HEK293 (cell line): Measurements from ENCODE around the gene FANK1.
"Not testable (repeated sequence)": the region's sequence is repeated elsewhere in the genome, so short reads cannot be mapped to it uniquely, and the experiment has no call there.

Source experiments
- CTCF ChIA-PET: fragments of 350-600 bp; formaldehyde crosslinking; extraction: SDS; loops from one replicate; lab custom pipeline; 2021; ENCODE audit warnings: antibody characterized with exemption; lab: Yijun Ruan, JAX
- POLR2A ChIA-PET: fragments of 300-600 bp; formaldehyde crosslinking; extraction: SDS; loops from one replicate; lab custom pipeline; 2020; ENCODE audit warnings: antibody characterized with exemption, inconsistent platforms; lab: Yijun Ruan, JAX
- H3K27ac ChIP-seq: fragments of 200-500 bp; sonication (Bioruptor generic); 2 replicates; pipeline ENCODE4 v1.5.1; 2014; ENCODE audit warnings: low read depth, low read length, control low read depth, inconsistent platforms; ENCODE audit errors: extremely low read depth
- H3K36me3 ChIP-seq, 2 experiments: fragments of 200-500 bp in 1 of 2; sonication (Bioruptor generic) in 1 of 2; 1 replicate in 1 of 2; 2 replicates in 1 of 2; pipeline ENCODE4 v1.5.1; 2014 to 2017; ENCODE audit warnings: inconsistent platforms in 2 of 2, low read length in 2 of 2; ENCODE audit not compliant: control insufficient read depth in 2 of 2, insufficient read depth in 1 of 2
- H3K4me1 ChIP-seq: fragments of 200-500 bp; sonication (Bioruptor generic); 2 replicates; pipeline ENCODE4 v1.5.1; 2014; ENCODE audit warnings: mild to moderate bottlenecking, low read length, inconsistent platforms; ENCODE audit not compliant: control insufficient read depth, insufficient read depth
- H3K4me3 ChIP-seq: 2 replicates; pipeline ENCODE4 v1.5.1; 2011; ENCODE audit warnings: low read depth, mild to moderate bottlenecking, control low read depth, low read length, moderate library complexity
- H3K9me3 ChIP-seq: fragments of 200-500 bp; sonication (Bioruptor generic); 2 replicates; pipeline ENCODE4 v1.5.1; 2014; ENCODE audit warnings: low read depth, low read length, inconsistent platforms; ENCODE audit not compliant: control insufficient read depth, insufficient read depth
- GLIS1 ChIP-seq: fragments of 450-650 bp; formaldehyde crosslinking; IDR thresholded peaks from 2 replicates; pipeline ENCODE4 v1.5.1; 2016; ENCODE audit warnings: missing biosample characterization, missing genetic modification characterization
- HOXD13 ChIP-seq: sonication (generic); formaldehyde crosslinking; IDR thresholded peaks from 2 replicates; pipeline ENCODE4 v1.8.0; 2022; ENCODE audit warnings: missing genetic modification reagents, borderline replicate concordance
- KLF1 ChIP-seq: fragments of 450-650 bp; formaldehyde crosslinking; IDR thresholded peaks from 2 replicates; pipeline ENCODE4 v1.5.1; 2016; ENCODE audit warnings: missing biosample characterization, missing genetic modification characterization
- KLF10 ChIP-seq: fragments of 450-650 bp; IDR thresholded peaks from 2 replicates; pipeline ENCODE4 v1.5.1; 2018; ENCODE audit warnings: missing biosample characterization, mild to moderate bottlenecking, missing genetic modification characterization
- ZBTB1 ChIP-seq: fragments of 450-650 bp; formaldehyde crosslinking; IDR thresholded peaks from 2 replicates; pipeline ENCODE4 v1.5.1; 2016; ENCODE audit warnings: missing biosample characterization, missing genetic modification characterization
- ZBTB8A ChIP-seq: fragments of 450-650 bp; formaldehyde crosslinking; IDR thresholded peaks from 2 replicates; pipeline ENCODE4 v1.5.1; 2016; ENCODE audit warnings: missing biosample characterization, missing genetic modification characterization
- ZNF157 ChIP-seq: fragments of 450-650 bp; formaldehyde crosslinking; IDR thresholded peaks from 2 replicates; pipeline ENCODE4 v1.5.1; 2016; ENCODE audit warnings: missing biosample characterization, missing genetic modification characterization
- ZNF654 ChIP-seq: fragments of 450-650 bp; formaldehyde crosslinking; IDR thresholded peaks from 2 replicates; pipeline ENCODE4 v1.5.1; 2016; ENCODE audit warnings: low read depth, missing biosample characterization, missing genetic modification characterization
- TF ChIP-seq, protein P1 (sequence below): fragments of 450-650 bp; IDR thresholded peaks from 2 replicates; pipeline ENCODE4 v1.5.1; 2018; ENCODE audit warnings: missing biosample characterization, missing genetic modification characterization
- TF ChIP-seq, protein P2 (sequence below): fragments of 450-650 bp; formaldehyde crosslinking; IDR thresholded peaks from 2 replicates; pipeline ENCODE4 v1.5.1; 2016; ENCODE audit warnings: missing biosample characterization, missing genetic modification characterization
- TF ChIP-seq, protein P3 (sequence below): fragments of 450-650 bp; formaldehyde crosslinking; IDR thresholded peaks from 2 replicates; pipeline ENCODE4 v1.5.1; 2017; ENCODE audit warnings: missing biosample characterization, missing genetic modification characterization
- TF ChIP-seq, protein P4 (sequence below): fragments of 450-650 bp; formaldehyde crosslinking; IDR thresholded peaks from 2 replicates; pipeline ENCODE4 v1.5.1; 2016; ENCODE audit warnings: missing biosample characterization, missing genetic modification characterization
- TF ChIP-seq, protein P5 (sequence below): fragments of 450-650 bp; formaldehyde crosslinking; IDR thresholded peaks from 2 replicates; pipeline ENCODE4 v1.5.1; 2016; ENCODE audit warnings: missing biosample characterization, missing genetic modification characterization, low read depth
- TF ChIP-seq, protein P6 (sequence below): fragments of 450-650 bp; formaldehyde crosslinking; IDR thresholded peaks from 2 replicates; pipeline ENCODE4 v1.5.1; 2016; ENCODE audit warnings: missing biosample characterization, missing genetic modification characterization, borderline replicate concordance

FANK1 gene

DNA sequence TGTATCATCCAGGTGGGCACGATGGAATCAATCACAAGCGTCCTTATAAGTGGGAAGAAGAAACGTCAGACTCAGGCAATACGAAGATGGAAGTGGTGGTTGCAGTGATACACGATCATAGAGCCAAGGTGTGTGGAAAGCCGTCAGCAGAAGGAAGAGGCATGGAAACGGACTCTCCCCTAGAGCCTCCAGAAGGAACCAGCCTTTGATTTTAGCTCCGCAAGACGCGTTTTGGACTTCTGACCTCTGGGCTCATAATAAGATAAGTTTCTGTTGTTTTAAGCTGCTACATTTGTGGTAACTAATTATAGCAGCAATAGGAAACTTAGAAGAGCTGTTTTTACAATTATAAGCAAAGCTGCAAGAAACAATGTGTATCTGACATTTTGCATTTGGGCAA lies 14.8 kb downstream of the FANK1 start:
- CTCF ChIA-PET, result interaction anchor here (0.9 kb wide), 1 partner anchor 23 kb away, joined by 6 read pairs; no protein-coding TSS in a partner anchor
- no peak overlapping the region for H3K27ac ChIP-seq
- no peak for TF ChIP-seq ZBTB8A (tag by site-specific recombination)
- TF ChIP-seq, protein P1, sequence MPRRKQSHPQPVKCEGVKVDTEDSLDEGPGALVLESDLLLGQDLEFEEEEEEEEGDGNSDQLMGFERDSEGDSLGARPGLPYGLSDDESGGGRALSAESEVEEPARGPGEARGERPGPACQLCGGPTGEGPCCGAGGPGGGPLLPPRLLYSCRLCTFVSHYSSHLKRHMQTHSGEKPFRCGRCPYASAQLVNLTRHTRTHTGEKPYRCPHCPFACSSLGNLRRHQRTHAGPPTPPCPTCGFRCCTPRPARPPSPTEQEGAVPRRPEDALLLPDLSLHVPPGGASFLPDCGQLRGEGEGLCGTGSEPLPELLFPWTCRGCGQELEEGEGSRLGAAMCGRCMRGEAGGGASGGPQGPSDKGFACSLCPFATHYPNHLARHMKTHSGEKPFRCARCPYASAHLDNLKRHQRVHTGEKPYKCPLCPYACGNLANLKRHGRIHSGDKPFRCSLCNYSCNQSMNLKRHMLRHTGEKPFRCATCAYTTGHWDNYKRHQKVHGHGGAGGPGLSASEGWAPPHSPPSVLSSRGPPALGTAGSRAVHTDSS, result no peak
- TF ChIP-seq HOXD13 (CRISPR knock-in tag), result no peak
- TF ChIP-seq, all 188 proteins: peak for 0
- Histone ChIP-seq H3K4me1 (no peaks in the 10 kb centered on the region; the same call in 1 of the 2 replicates), H3K9me3 (no peaks in the 10 kb centered on the region), H3K4me3 (no peak overlapping the region), H3K36me3 (no peaks in the 10 kb centered on the region)
- POLR2A ChIA-PET, result no interaction called here

DNA sequence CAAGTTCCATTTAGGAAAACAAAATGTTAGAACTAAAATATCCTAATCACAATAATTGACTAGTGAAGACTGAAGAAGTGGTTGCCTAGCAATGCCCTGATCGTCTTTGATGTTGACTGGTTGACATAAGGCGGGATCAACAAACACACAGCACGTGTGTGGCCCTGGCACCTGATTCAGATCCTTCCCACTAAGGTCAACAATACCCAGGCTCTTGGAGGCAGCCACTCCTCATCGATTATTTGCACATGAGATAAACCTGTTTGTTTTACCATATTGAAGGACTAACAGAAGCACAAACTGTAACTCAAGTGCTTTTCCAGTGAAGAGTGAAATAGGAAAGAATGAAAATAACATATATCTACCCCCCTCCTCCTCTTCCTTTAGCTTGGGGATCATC lies 15.6 kb downstream of the FANK1 start:
- no peaks in the 10 kb centered on the region for H3K9me3 ChIP-seq
- no peaks in the 10 kb centered on the region for H3K36me3 ChIP-seq
- ChIA-PET POLR2A (no interaction called here), CTCF (interaction anchor here (0.6 kb wide), 1 partner anchor 65 kb away, joined by 4 read pairs; no protein-coding TSS in a partner anchor)
- no peaks in the 10 kb centered on the region; the same call in 1 of the 2 replicates for H3K4me1 ChIP-seq
- no peak for TF ChIP-seq ZNF157 (tag by site-specific recombination)
- TF ChIP-seq GLIS1 (tag by site-specific recombination), result peak; percentile 57
- H3K4me3 ChIP-seq, result no peak overlapping the region
- no peak overlapping the region for H3K27ac ChIP-seq

DNA sequence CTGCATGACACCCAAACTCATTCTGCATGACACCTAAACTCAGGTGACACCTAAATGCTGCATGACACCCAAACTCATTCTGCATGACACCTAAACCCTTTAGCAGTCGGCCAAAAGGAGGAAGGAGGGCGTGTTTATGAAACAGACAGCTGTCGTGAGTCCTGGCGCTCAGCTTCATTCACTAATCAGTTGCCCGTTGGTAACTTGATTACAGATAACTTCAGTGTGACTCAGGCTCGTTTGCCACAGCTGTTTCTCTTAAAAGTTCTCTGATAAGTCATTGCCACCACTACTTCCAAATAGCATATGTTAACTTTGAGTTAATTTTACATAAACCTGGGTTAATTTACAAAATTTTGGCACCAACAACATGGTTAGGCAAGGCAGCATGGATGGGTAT lies 16.9 kb downstream of the FANK1 start:
- H3K4me1 ChIP-seq, H3K36me3 ChIP-seq, H3K9me3 ChIP-seq, CTCF ChIA-PET, H3K27ac ChIP-seq, H3K4me3 ChIP-seq, POLR2A ChIA-PET: not testable (repeated sequence)

DNA sequence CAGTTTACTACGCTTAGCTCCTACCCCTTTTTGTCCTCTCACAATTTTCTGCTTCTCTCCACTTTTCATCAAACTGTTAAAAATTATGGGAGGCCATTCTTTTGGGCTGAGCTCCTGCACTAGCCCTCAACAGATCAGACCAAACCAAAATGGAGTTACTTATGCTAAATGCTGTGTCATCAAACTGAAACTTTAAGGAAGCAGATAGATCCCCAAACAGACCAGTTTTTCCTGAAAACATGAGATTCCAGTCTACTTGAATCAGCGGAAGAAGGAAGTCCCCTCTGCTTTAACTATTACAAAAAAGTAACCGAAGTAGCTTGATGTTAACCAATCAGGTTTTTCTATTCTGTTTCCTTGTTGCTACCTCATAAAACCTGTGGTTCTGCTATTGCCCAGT lies 20.6 kb downstream of the FANK1 start:
- Histone ChIP-seq H3K36me3 (no peaks in the 10 kb centered on the region), H3K4me1 (no peaks in the 10 kb centered on the region; the same call in 1 of the 2 replicates), H3K9me3 (no peaks in the 10 kb centered on the region), H3K27ac (no peak overlapping the region), H3K4me3 (no peak overlapping the region)
- ChIA-PET CTCF (no interaction called here), POLR2A (no interaction called here)
- TF ChIP-seq, protein P2, sequence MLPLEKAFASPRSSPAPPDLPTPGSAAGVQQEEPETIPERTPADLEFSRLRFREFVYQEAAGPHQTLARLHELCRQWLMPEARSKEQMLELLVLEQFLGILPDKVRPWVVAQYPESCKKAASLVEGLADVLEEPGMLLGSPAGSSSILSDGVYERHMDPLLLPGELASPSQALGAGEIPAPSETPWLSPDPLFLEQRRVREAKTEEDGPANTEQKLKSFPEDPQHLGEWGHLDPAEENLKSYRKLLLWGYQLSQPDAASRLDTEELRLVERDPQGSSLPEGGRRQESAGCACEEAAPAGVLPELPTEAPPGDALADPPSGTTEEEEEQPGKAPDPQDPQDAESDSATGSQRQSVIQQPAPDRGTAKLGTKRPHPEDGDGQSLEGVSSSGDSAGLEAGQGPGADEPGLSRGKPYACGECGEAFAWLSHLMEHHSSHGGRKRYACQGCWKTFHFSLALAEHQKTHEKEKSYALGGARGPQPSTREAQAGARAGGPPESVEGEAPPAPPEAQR (tag by site-specific recombination), result no peak
- TF ChIP-seq, protein P3, sequence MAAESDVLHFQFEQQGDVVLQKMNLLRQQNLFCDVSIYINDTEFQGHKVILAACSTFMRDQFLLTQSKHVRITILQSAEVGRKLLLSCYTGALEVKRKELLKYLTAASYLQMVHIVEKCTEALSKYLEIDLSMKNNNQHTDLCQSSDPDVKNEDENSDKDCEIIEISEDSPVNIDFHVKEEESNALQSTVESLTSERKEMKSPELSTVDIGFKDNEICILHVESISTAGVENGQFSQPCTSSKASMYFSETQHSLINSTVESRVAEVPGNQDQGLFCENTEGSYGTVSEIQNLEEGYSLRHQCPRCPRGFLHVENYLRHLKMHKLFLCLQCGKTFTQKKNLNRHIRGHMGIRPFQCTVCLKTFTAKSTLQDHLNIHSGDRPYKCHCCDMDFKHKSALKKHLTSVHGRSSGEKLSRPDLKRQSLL (tag by site-specific recombination), result no peak
- no peak for TF ChIP-seq KLF10 (tag by site-specific recombination)
- no peak for TF ChIP-seq ZBTB1 (tag by site-specific recombination)
- no peak for TF ChIP-seq ZNF654 (tag by site-specific recombination)
- TF ChIP-seq KLF1 (tag by site-specific recombination), result no peak
- TF ChIP-seq, protein P4, sequence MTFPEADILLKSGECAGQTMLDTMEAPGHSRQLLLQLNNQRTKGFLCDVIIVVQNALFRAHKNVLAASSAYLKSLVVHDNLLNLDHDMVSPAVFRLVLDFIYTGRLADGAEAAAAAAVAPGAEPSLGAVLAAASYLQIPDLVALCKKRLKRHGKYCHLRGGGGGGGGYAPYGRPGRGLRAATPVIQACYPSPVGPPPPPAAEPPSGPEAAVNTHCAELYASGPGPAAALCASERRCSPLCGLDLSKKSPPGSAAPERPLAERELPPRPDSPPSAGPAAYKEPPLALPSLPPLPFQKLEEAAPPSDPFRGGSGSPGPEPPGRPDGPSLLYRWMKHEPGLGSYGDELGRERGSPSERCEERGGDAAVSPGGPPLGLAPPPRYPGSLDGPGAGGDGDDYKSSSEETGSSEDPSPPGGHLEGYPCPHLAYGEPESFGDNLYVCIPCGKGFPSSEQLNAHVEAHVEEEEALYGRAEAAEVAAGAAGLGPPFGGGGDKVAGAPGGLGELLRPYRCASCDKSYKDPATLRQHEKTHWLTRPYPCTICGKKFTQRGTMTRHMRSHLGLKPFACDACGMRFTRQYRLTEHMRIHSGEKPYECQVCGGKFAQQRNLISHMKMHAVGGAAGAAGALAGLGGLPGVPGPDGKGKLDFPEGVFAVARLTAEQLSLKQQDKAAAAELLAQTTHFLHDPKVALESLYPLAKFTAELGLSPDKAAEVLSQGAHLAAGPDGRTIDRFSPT (tag by site-specific recombination), result no peak
- TF ChIP-seq, protein P5, sequence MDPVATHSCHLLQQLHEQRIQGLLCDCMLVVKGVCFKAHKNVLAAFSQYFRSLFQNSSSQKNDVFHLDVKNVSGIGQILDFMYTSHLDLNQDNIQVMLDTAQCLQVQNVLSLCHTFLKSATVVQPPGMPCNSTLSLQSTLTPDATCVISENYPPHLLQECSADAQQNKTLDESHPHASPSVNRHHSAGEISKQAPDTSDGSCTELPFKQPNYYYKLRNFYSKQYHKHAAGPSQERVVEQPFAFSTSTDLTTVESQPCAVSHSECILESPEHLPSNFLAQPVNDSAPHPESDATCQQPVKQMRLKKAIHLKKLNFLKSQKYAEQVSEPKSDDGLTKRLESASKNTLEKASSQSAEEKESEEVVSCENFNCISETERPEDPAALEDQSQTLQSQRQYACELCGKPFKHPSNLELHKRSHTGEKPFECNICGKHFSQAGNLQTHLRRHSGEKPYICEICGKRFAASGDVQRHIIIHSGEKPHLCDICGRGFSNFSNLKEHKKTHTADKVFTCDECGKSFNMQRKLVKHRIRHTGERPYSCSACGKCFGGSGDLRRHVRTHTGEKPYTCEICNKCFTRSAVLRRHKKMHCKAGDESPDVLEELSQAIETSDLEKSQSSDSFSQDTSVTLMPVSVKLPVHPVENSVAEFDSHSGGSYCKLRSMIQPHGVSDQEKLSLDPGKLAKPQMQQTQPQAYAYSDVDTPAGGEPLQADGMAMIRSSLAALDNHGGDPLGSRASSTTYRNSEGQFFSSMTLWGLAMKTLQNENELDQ (tag by site-specific recombination), result no peak
- TF ChIP-seq, protein P6, sequence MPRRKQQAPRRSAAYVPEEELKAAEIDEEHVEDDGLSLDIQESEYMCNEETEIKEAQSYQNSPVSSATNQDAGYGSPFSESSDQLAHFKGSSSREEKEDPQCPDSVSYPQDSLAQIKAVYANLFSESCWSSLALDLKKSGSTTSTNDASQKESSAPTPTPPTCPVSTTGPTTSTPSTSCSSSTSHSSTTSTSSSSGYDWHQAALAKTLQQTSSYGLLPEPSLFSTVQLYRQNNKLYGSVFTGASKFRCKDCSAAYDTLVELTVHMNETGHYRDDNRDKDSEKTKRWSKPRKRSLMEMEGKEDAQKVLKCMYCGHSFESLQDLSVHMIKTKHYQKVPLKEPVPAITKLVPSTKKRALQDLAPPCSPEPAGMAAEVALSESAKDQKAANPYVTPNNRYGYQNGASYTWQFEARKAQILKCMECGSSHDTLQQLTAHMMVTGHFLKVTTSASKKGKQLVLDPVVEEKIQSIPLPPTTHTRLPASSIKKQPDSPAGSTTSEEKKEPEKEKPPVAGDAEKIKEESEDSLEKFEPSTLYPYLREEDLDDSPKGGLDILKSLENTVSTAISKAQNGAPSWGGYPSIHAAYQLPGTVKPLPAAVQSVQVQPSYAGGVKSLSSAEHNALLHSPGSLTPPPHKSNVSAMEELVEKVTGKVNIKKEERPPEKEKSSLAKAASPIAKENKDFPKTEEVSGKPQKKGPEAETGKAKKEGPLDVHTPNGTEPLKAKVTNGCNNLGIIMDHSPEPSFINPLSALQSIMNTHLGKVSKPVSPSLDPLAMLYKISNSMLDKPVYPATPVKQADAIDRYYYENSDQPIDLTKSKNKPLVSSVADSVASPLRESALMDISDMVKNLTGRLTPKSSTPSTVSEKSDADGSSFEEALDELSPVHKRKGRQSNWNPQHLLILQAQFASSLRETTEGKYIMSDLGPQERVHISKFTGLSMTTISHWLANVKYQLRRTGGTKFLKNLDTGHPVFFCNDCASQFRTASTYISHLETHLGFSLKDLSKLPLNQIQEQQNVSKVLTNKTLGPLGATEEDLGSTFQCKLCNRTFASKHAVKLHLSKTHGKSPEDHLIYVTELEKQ (tag by site-specific recombination), result no peak
